Naive thymus-derived CD4-positive, alpha-beta T cell (primary cell): ENCODE data around the gene C3orf22. TPM values are rescaled to one million over a fixed set of nuclear protein-coding genes. Genes with fewer than 3 reads are reported as not detected.

Experiments
- ATAC-seq: fragments of 150-1000 bp; cut with Tn5 transposase; 2 replicates; pipeline ENCODE4 v1.10.0; 2021; ENCODE audit warnings: mild to moderate bottlenecking, moderate library complexity
- CTCF ChIA-PET: fragments of 350-600 bp; sonication (Branson Sonifier 250); formaldehyde crosslinking; loops from one replicate; lab custom pipeline; 2021; ENCODE audit warnings: antibody characterized with exemption; lab: Charles Lee
- POLR2A ChIA-PET: fragments of 350-600 bp; sonication (Branson Sonifier 250); formaldehyde crosslinking; loops from one replicate; lab custom pipeline; 2021; ENCODE audit warnings: antibody characterized with exemption, inconsistent platforms; lab: Charles Lee
- DNase-seq, 9 donors: peaks; one replicate each; pipeline versions ENCODE4 v3.0.0 to v3.0.0-alpha.2; 2020 to 2022; ENCODE audit warnings: mixed read lengths in 1 of 9
- H3K27ac ChIP-seq: one replicate; pipeline ENCODE4 v1.7.0; 2013; ENCODE audit warnings: mild to moderate bottlenecking, low read depth, low read length, moderate library complexity
- H3K27me3 ChIP-seq, 2 donors: one replicate each; pipeline ENCODE4 v1.7.0; 2013; ENCODE audit warnings: low read length in 2 of 2, mild to moderate bottlenecking in 2 of 2, moderate library complexity in 2 of 2; ENCODE audit not compliant: control insufficient read depth in 2 of 2, insufficient read depth in 2 of 2
- H3K36me3 ChIP-seq, 3 experiments: 1 replicate in 2 of 3; 2 replicates in 1 of 3; pipeline ENCODE4 v1.7.0; 2013; ENCODE audit warnings: low read length in 3 of 3, mild to moderate bottlenecking in 3 of 3, moderate library complexity in 1 of 3; ENCODE audit not compliant: insufficient read depth in 3 of 3, control insufficient read depth in 2 of 3
- H3K4me1 ChIP-seq, 2 donors: one replicate each; pipeline ENCODE4 v1.7.0; 2013; ENCODE audit warnings: low read length in 2 of 2, mild to moderate bottlenecking in 2 of 2, moderate library complexity in 1 of 2; ENCODE audit not compliant: control insufficient read depth in 2 of 2, insufficient read depth in 2 of 2
- H3K4me3 ChIP-seq: 2 replicates; pipeline ENCODE4 v1.7.0; 2013; ENCODE audit warnings: mild to moderate bottlenecking, low read length
- H3K9me3 ChIP-seq, 3 experiments: 1 replicate in 2 of 3; 2 replicates in 1 of 3; pipeline ENCODE4 v1.7.0; 2013; ENCODE audit warnings: low read length in 3 of 3; ENCODE audit not compliant: control insufficient read depth in 2 of 3
- H3K27ac Mint-ChIP-seq, 9 donors: one replicate each; pipeline ENCODE4 v1.8.0; 2020 to 2022; ENCODE audit warnings: mixed read lengths in 9 of 9, mild to moderate bottlenecking in 8 of 9, moderate library complexity in 5 of 9, inconsistent platforms in 2 of 9
- H3K27me3 Mint-ChIP-seq, 5 donors: one replicate each; pipeline ENCODE4 v1.8.0; 2021 to 2022; ENCODE audit warnings: mixed read lengths in 5 of 5, mild to moderate bottlenecking in 1 of 5
- H3K36me3 Mint-ChIP-seq, 5 donors: one replicate each; pipeline ENCODE4 v1.8.0; 2020 to 2022; ENCODE audit warnings: mixed read lengths in 5 of 5, mild to moderate bottlenecking in 3 of 5, inconsistent platforms in 1 of 5
- H3K4me1 Mint-ChIP-seq, 7 donors: one replicate each; pipeline ENCODE4 v1.8.0; 2020 to 2022; ENCODE audit warnings: mixed read lengths in 7 of 7, mild to moderate bottlenecking in 3 of 7, inconsistent platforms in 1 of 7
- H3K4me3 Mint-ChIP-seq, 10 donors: one replicate each; pipeline ENCODE4 v1.8.0; 2020 to 2022; ENCODE audit warnings: mild to moderate bottlenecking in 10 of 10, mixed read lengths in 10 of 10, moderate library complexity in 6 of 10, inconsistent platforms in 2 of 10
- H3K9me3 Mint-ChIP-seq, 11 donors: one replicate each; pipeline ENCODE4 v1.8.0; 2020 to 2022; ENCODE audit warnings: mixed read lengths in 11 of 11, mild to moderate bottlenecking in 4 of 11, inconsistent platforms in 1 of 11, moderate library complexity in 1 of 11
- intact Hi-C, 2 donors: fragments of 100-400 bp; cut with micrococcal nuclease; formaldehyde crosslinking; loops; one replicate each; pipeline ENCODE4 v1.15.1; 2023
- polyA plus RNA-seq, 2 donors: library from polyadenylated mRNA; unstranded; fragments of 300-500 nt; fragmentation: Illumina TruSeq; gene quantifications; one replicate each; pipeline ENCODE4 v1.2.3, GENCODE V29; 2021
- total RNA-seq, 6 experiments: library from RNA in 5 of 6; stranded (reverse) in 5 of 6; gene quantifications; 1 replicate in 5 of 6; 2 replicates in 1 of 6; pipeline ENCODE4 v1.2.3 and lab custom pipeline; 2021 to 2026

The C3orf22 gene
- total and polyA plus RNA-seq, 7 experiments from 2014 or later: not detected

GRCh38 chr3:126544596-126545281 lies 14.0 kb downstream of the C3orf22 start:
- CTCF ChIA-PET: no interaction called here
- H3K4me3 ChIP-seq: no peak overlapping the region
- peaks cover 0 to 14% (median 0%) of the 10 kb centered on the region in 7 donors for H3K4me1 Mint-ChIP-seq
- DNase-seq (peak in 1 of 9 donors; percentile 14), ATAC-seq (no peak)
- no peak overlapping the region for H3K27ac ChIP-seq
- no peaks in the 10 kb centered on the region for H3K36me3 ChIP-seq
- H3K9me3 Mint-ChIP-seq: peaks cover 0 to 2% (median 0%) of the 10 kb centered on the region in 11 donors
- no peaks in the 10 kb centered on the region for H3K27me3 ChIP-seq
- H3K27ac Mint-ChIP-seq: no peak overlapping the region
- no peak overlapping the region for H3K4me3 Mint-ChIP-seq
- intact Hi-C loops: no loop called here
- H3K36me3 Mint-ChIP-seq: no peaks in the 10 kb centered on the region
- H3K4me1 ChIP-seq: no peaks in the 10 kb centered on the region
- H3K9me3 ChIP-seq: no peaks in the 10 kb centered on the region
- POLR2A ChIA-PET: no interaction called here
- peaks cover 0 to 20% (median 15%) of the 10 kb centered on the region in 5 donors for H3K27me3 Mint-ChIP-seq

GRCh38 chr3:126543457-126544061 lies 15.2 kb downstream of the C3orf22 start:
- intact Hi-C loops: no loop called here
- peaks cover 0 to 15% (median 0%) of the 10 kb centered on the region in 7 donors for H3K4me1 Mint-ChIP-seq
- H3K36me3 Mint-ChIP-seq: no peaks in the 10 kb centered on the region
- no peak for ATAC-seq
- H3K4me3 Mint-ChIP-seq: no peak overlapping the region
- peaks cover 0 to 3% (median 0%) of the 10 kb centered on the region in 11 donors for H3K9me3 Mint-ChIP-seq
- ChIA-PET CTCF (no interaction called here), POLR2A (no interaction called here)
- H3K27ac ChIP-seq: no peak overlapping the region
- H3K27ac Mint-ChIP-seq: no peak overlapping the region
- no peaks in the 10 kb centered on the region for H3K9me3 ChIP-seq
- peaks cover 0 to 20% (median 15%) of the 10 kb centered on the region in 5 donors for H3K27me3 Mint-ChIP-seq
- no peaks in the 10 kb centered on the region for H3K4me1 ChIP-seq
- no peaks in the 10 kb centered on the region for H3K36me3 ChIP-seq
- H3K27me3 ChIP-seq: no peaks in the 10 kb centered on the region
- H3K4me3 ChIP-seq: no peak overlapping the region
- DNase-seq: peak in 1 of 9 donors; percentile 7

GRCh38 chr3:126542340-126543241 lies 16.1 kb downstream of the C3orf22 start:
- Mint-ChIP-seq H3K27ac (no peak overlapping the region), H3K36me3 (no peaks in the 10 kb centered on the region), H3K4me3 (no peak overlapping the region), H3K27me3 (peaks cover 0 to 20% (median 15%) of the 10 kb centered on the region in 5 donors), H3K4me1 (peaks cover 0 to 15% (median 0%) of the 10 kb centered on the region in 7 donors), H3K9me3 (peaks cover 0 to 3% (median 0%) of the 10 kb centered on the region in 11 donors)
- ATAC-seq: no peak
- ChIA-PET POLR2A (no interaction called here), CTCF (no interaction called here)
- peak in 2 of 9 donors; percentile 5 to 16 for DNase-seq
- intact Hi-C loops: no loop called here
- no peaks in the 10 kb centered on the region for H3K4me1 ChIP-seq
- H3K9me3 ChIP-seq: no peaks in the 10 kb centered on the region
- H3K27me3 ChIP-seq: no peaks in the 10 kb centered on the region
- no peak overlapping the region for H3K4me3 ChIP-seq
- H3K27ac ChIP-seq: no peak overlapping the region
- H3K36me3 ChIP-seq: no peaks in the 10 kb centered on the region

GRCh38 chr3:126541628-126542339 lies 16.9 kb downstream of the C3orf22 start:
- no peak overlapping the region for H3K4me3 Mint-ChIP-seq
- H3K27ac Mint-ChIP-seq: no peak overlapping the region
- H3K27me3 Mint-ChIP-seq: peaks cover 0 to 20% (median 16%) of the 10 kb centered on the region in 5 donors
- ATAC-seq (no peak), DNase-seq (peak in 1 of 9 donors; percentile 11)
- Histone ChIP-seq H3K4me1 (no peaks in the 10 kb centered on the region), H3K27me3 (no peaks in the 10 kb centered on the region), H3K27ac (no peak overlapping the region), H3K36me3 (no peaks in the 10 kb centered on the region), H3K4me3 (no peak overlapping the region), H3K9me3 (no peaks in the 10 kb centered on the region)
- intact Hi-C loops: no loop called here
- peaks cover 0 to 15% (median 0%) of the 10 kb centered on the region in 7 donors for H3K4me1 Mint-ChIP-seq
- CTCF ChIA-PET: no interaction called here
- POLR2A ChIA-PET: no interaction called here
- H3K9me3 Mint-ChIP-seq: peaks cover 0 to 3% (median 0%) of the 10 kb centered on the region in 11 donors
- H3K36me3 Mint-ChIP-seq: no peaks in the 10 kb centered on the region

GRCh38 chr3:126540951-126541627 lies 17.6 kb downstream of the C3orf22 start:
- H3K4me1 ChIP-seq: no peaks in the 10 kb centered on the region
- ChIA-PET POLR2A (no interaction called here), CTCF (no interaction called here)
- Mint-ChIP-seq H3K4me3 (no peak overlapping the region), H3K36me3 (no peaks in the 10 kb centered on the region), H3K4me1 (peaks cover 0 to 15% (median 0%) of the 10 kb centered on the region in 7 donors), H3K9me3 (peaks cover 0 to 3% (median 0%) of the 10 kb centered on the region in 11 donors), H3K27me3 (peaks cover 0 to 20% (median 16%) of the 10 kb centered on the region in 5 donors), H3K27ac (no peak overlapping the region)
- H3K36me3 ChIP-seq: no peaks in the 10 kb centered on the region
- H3K27me3 ChIP-seq: no peaks in the 10 kb centered on the region
- ATAC-seq: no peak
- no peak overlapping the region for H3K27ac ChIP-seq
- H3K9me3 ChIP-seq: no peaks in the 10 kb centered on the region
- peak in 1 of 9 donors; percentile 3 for DNase-seq
- intact Hi-C loops: no loop called here
- H3K4me3 ChIP-seq: no peak overlapping the region
